SU-DHL-6 (cell line): ENCODE results near the gene PAIP2.

Experiments
- EZH2phosphoT487 ChIP-seq: fragments of 200-600 bp; sonication (generic), shearing (Covaris generic); conservative IDR thresholded peaks from 2 replicates; pipeline ENCODE4 v1.6.1; 2018; ENCODE audit warnings: mild to moderate bottlenecking, antibody characterized with exemption, low read length, moderate library complexity, mixed read lengths
- TF ChIP-seq, protein P1 (sequence below): fragments of 200-600 bp; sonication (generic); IDR thresholded peaks from one replicate; pipeline ENCODE4 v1.5.1; 2017; ENCODE audit warnings: antibody characterized with exemption, mild to moderate bottlenecking, low read length, moderate library complexity; ENCODE audit not compliant: insufficient read depth, poor library complexity, severe bottlenecking

GRCh38 chr5:139402561-139403158 lies 61.0 kb downstream of the PAIP2 start:
- TF ChIP-seq, protein P1, sequence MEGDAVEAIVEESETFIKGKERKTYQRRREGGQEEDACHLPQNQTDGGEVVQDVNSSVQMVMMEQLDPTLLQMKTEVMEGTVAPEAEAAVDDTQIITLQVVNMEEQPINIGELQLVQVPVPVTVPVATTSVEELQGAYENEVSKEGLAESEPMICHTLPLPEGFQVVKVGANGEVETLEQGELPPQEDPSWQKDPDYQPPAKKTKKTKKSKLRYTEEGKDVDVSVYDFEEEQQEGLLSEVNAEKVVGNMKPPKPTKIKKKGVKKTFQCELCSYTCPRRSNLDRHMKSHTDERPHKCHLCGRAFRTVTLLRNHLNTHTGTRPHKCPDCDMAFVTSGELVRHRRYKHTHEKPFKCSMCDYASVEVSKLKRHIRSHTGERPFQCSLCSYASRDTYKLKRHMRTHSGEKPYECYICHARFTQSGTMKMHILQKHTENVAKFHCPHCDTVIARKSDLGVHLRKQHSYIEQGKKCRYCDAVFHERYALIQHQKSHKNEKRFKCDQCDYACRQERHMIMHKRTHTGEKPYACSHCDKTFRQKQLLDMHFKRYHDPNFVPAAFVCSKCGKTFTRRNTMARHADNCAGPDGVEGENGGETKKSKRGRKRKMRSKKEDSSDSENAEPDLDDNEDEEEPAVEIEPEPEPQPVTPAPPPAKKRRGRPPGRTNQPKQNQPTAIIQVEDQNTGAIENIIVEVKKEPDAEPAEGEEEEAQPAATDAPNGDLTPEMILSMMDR, result peak; percentile 80
- no peak for TF ChIP-seq EZH2phosphoT487
